OCI-LY7 (cell line): Measurements from ENCODE around the gene TREML2. TPM values are rescaled to one million over a fixed set of nuclear protein-coding genes. Genes with fewer than 3 reads are reported as not detected.

ENCODE experiments used
- BruUV-seq: library from RNA; stranded (reverse); fragments of 400-500 nt; replicated peaks from 2 replicates; lab custom pipeline; 2021; lab: Mats Ljungman, UMichigan
- CTCF ChIA-PET: fragments of 300-600 bp; sonication (Branson Sonifier 250); formaldehyde crosslinking; loops from one replicate; lab custom pipeline; 2022; ENCODE audit warnings: antibody characterized with exemption; ENCODE audit not compliant: unreplicated experiment; lab: Charles Lee
- POLR2A ChIA-PET: fragments of 300-600 bp; sonication (Branson Sonifier 250); formaldehyde crosslinking; loops from one replicate; lab custom pipeline; 2022; ENCODE audit warnings: antibody characterized with exemption; lab: Charles Lee
- DNase-seq: peaks from one replicate; pipeline ENCODE4 v3.0.0-alpha.2; 2015; ENCODE audit warnings: low spot score
- H2AFZ ChIP-seq: fragments of 200-600 bp; sonication (generic), shearing (Covaris generic); 2 replicates; pipeline ENCODE4 v1.6.1; 2014; ENCODE audit warnings: mild to moderate bottlenecking, antibody characterized with exemption, low read length, moderate library complexity
- H3K27ac ChIP-seq: fragments of 200-600 bp; sonication (generic); 2 replicates; pipeline ENCODE4 v1.5.1; 2014; ENCODE audit warnings: mixed run types, low read depth, mild to moderate bottlenecking, moderate library complexity, low read length, inconsistent platforms; ENCODE audit not compliant: poor library complexity, severe bottlenecking
- H3K36me3 ChIP-seq: fragments of 200-600 bp; sonication (generic); 2 replicates; pipeline ENCODE4 v1.6.1; 2014; ENCODE audit warnings: mild to moderate bottlenecking, antibody characterized with exemption, low read length, moderate library complexity, mixed read lengths; ENCODE audit not compliant: insufficient read depth
- H3K4me1 ChIP-seq: fragments of 200-600 bp; sonication (generic); 2 replicates; pipeline ENCODE4 v1.5.1; 2014; ENCODE audit warnings: mild to moderate bottlenecking, low read length; ENCODE audit not compliant: insufficient read depth, poor library complexity, severe bottlenecking
- H3K4me2 ChIP-seq: fragments of 200-600 bp; sonication (generic); 2 replicates; pipeline ENCODE4 v1.6.1; 2014; ENCODE audit warnings: mild to moderate bottlenecking, low read length
- H3K4me3 ChIP-seq: fragments of 200-600 bp; sonication (generic); 2 replicates; pipeline ENCODE4 v1.5.1; 2014; ENCODE audit warnings: mild to moderate bottlenecking, low read depth, low read length; ENCODE audit not compliant: poor library complexity, severe bottlenecking
- H3K79me2 ChIP-seq: fragments of 200-600 bp; sonication (generic); 2 replicates; pipeline ENCODE4 v1.6.1; 2016; ENCODE audit warnings: low read depth, mild to moderate bottlenecking, low read length, moderate library complexity, mixed read lengths; ENCODE audit not compliant: insufficient read depth
- H3K9me2 ChIP-seq: fragments of 200-600 bp; sonication (generic); 2 replicates; pipeline ENCODE4 v1.6.1; 2016; ENCODE audit warnings: mild to moderate bottlenecking, low read length, mixed read lengths; ENCODE audit not compliant: insufficient read depth
- H3K9me3 ChIP-seq: fragments of 200-600 bp; sonication (generic); 2 replicates; pipeline ENCODE4 v1.6.1; 2014; ENCODE audit warnings: mild to moderate bottlenecking, mixed run types, low read length, mixed read lengths
- H4K20me1 ChIP-seq: fragments of 200-600 bp; sonication (generic); 2 replicates; pipeline ENCODE4 v1.6.1; 2014; ENCODE audit warnings: mild to moderate bottlenecking, antibody characterized with exemption, low read length, moderate library complexity, mixed read lengths; ENCODE audit not compliant: insufficient read depth
- CTCF ChIP-seq: fragments of 200-600 bp; sonication (generic); conservative IDR thresholded peaks from 2 replicates; pipeline ENCODE4 v1.5.1; 2014; ENCODE audit warnings: mild to moderate bottlenecking, antibody characterized with exemption, low read length, moderate library complexity, mixed read lengths
- EZH2phosphoT487 ChIP-seq: fragments of 200-600 bp; sonication (generic); IDR thresholded peaks from 2 replicates; pipeline ENCODE4 v1.6.1; 2018; ENCODE audit warnings: low read depth, borderline replicate concordance, mild to moderate bottlenecking, mixed run types, antibody characterized with exemption, low read length, moderate library complexity, mixed read lengths
- intact Hi-C: fragments of 100-400 bp; cut with micrococcal nuclease; formaldehyde crosslinking; loops from one replicate; pipeline ENCODE4 v1.10.0; 2022; ENCODE audit not compliant: unreplicated experiment
- total RNA-seq, 2 experiments: library from RNA; depleted of rRNA in 1 of 2; stranded (reverse); fragments of >200 nt in 1 of 2; shearing (Covaris generic) in 1 of 2; gene quantifications; 2 replicates each; pipeline ENCODE4 v1.2.3, GENCODE V29; 2014 to 2022

The TREML2 gene
- total RNA-seq, 2 experiments from 2014 or later: 5.5 to 17.4 TPM

- TF ChIP-seq EZH2phosphoT487 (no peak), CTCF (peak; percentile 87)
- no TSS peak for BruUV-seq
- H4K20me1 ChIP-seq: no peaks in the 10 kb centered on the region
- no peaks in the 10 kb centered on the region for H3K9me2 ChIP-seq
- H3K27ac ChIP-seq: no peak overlapping the region
- no peaks in the 10 kb centered on the region for H3K9me3 ChIP-seq
- H2AFZ ChIP-seq: peak overlapping the region; percentile 65
- H3K4me1 ChIP-seq: peaks cover 30% of the 10 kb centered on the region
- POLR2A ChIA-PET: interaction anchor here (0.5 to 2.2 kb wide), 12 partner anchors 14 to 353 kb away, joined by 3 to 7 read pairs (median 4); partner anchors contain the start of gene TREML2
- no peaks in the 10 kb centered on the region for H3K79me2 ChIP-seq
- H3K4me2 ChIP-seq: peak overlapping the region; percentile 8; the same call in 1 of the 2 replicates
- DNase-seq: peak; percentile 80
- no peaks in the 10 kb centered on the region for H3K36me3 ChIP-seq
- H3K4me3 ChIP-seq: no peak overlapping the region
- intact Hi-C loops: loop anchor here (1.0 to 2.0 kb wide), 2 partner anchors 90 to 110 kb away; partner anchors contain the start of genes NFYA and OARD1
- CTCF ChIA-PET: interaction anchor here (0.8 to 1.7 kb wide), 8 partner anchors 11 to 137 kb away, joined by 3 to 7 read pairs (median 3); no protein-coding TSS in a partner anchor
Measured at GRCh38 chr6:41182069-41183034, 18.6 kb downstream of the TREML2 start.

GRCh38 chr6:41181566-41181965, 19.4 kb downstream of the TREML2 start:
- Histone ChIP-seq H3K9me3 (no peaks in the 10 kb centered on the region), H2AFZ (peak overlapping the region; percentile 65; the same call in 1 of the 2 replicates), H3K4me2 (no peak overlapping the region), H3K79me2 (no peaks in the 10 kb centered on the region), H3K4me3 (no peak overlapping the region), H3K4me1 (peaks cover 27% of the 10 kb centered on the region), H3K9me2 (no peaks in the 10 kb centered on the region), H3K27ac (no peak overlapping the region), H4K20me1 (no peaks in the 10 kb centered on the region), H3K36me3 (no peaks in the 10 kb centered on the region)
- DNase-seq: no peak
- no TSS peak for BruUV-seq
- TF ChIP-seq EZH2phosphoT487: no peak
- no peak for TF ChIP-seq CTCF
- ChIA-PET CTCF (interaction anchor here (0.8 to 1.7 kb wide), 8 partner anchors 11 to 138 kb away, joined by 3 to 7 read pairs (median 4); partner anchors contain the start of gene TREML2), POLR2A (interaction anchor here (0.9 to 2.2 kb wide), 4 partner anchors 15 to 89 kb away, joined by 3 to 7 read pairs (median 4); no protein-coding TSS in a partner anchor)
- intact Hi-C loops: no loop called here
